ENCODE measurements around the gene TEKTIP1.
"Not testable (repeated sequence)": the region's sequence is repeated elsewhere in the genome, so short reads cannot be mapped to it uniquely, and the experiment has no call there.

TEKTIP1 gene

GRCh38 chr19:3557461-3558248, 18.7 kb downstream of the TEKTIP1 start, which contains the start of gene MFSD12:
MFSD12 (minus strand) TSS chr19:3557586; CDS start chr19:3557403, 183 bp downstream.
- DNase-seq (ENCODE audit: low read depth), result peak; percentile 94

- DNase-seq (ENCODE audit: low read depth), result no peak
Observed at GRCh38 chr19:3563709-3564524, 24.9 kb downstream of the TEKTIP1 start.

- no peak for DNase-seq (ENCODE audit: low read depth)
Observed at GRCh38 chr19:3565139-3565538, 26.2 kb downstream of the TEKTIP1 start.

- DNase-seq (ENCODE audit: low read depth), result not testable (repeated sequence)
Observed at GRCh38 chr19:3570042-3570441, 31.1 kb downstream of the TEKTIP1 start.

- DNase-seq (ENCODE audit: low read depth), result no peak
Observed at GRCh38 chr19:3570606-3571011, 31.6 kb downstream of the TEKTIP1 start.

- peak; percentile 100 for DNase-seq (ENCODE audit: low read depth)
Observed at GRCh38 chr19:3572132-3572854, 33.3 kb downstream of the TEKTIP1 start.

GRCh38 chr19:3572855-3573161, 33.8 kb downstream of the TEKTIP1 start, which contains the start of gene HMG20B:
HMG20B (plus strand) TSS chr19:3572944; CDS start chr19:3573310, 366 bp downstream.
- no peak for DNase-seq (ENCODE audit: low read depth)

GRCh38 chr19:3573162-3573857, 34.3 kb downstream of the TEKTIP1 start:
- no peak for DNase-seq (ENCODE audit: low read depth)

- peak; percentile 66 for DNase-seq (ENCODE audit: low read depth)
Observed at GRCh38 chr19:3573858-3574637, 35.1 kb downstream of the TEKTIP1 start.

- no peak for DNase-seq (ENCODE audit: low read depth)
Observed at GRCh38 chr19:3575260-3575741, 36.3 kb downstream of the TEKTIP1 start.

- no peak for DNase-seq (ENCODE audit: low read depth)
Observed at GRCh38 chr19:3575949-3576673, 37.1 kb downstream of the TEKTIP1 start.

- DNase-seq (ENCODE audit: low read depth), result no peak
Observed at GRCh38 chr19:3576696-3577443, 37.9 kb downstream of the TEKTIP1 start.

- DNase-seq (ENCODE audit: low read depth), result no peak
Observed at GRCh38 chr19:3577723-3578344, 38.9 kb downstream of the TEKTIP1 start.

- no peak for DNase-seq (ENCODE audit: low read depth)
Observed at GRCh38 chr19:3578390-3578789, 39.4 kb downstream of the TEKTIP1 start.

GRCh38 chr19:3580156-3580934, 41.4 kb downstream of the TEKTIP1 start:
- DNase-seq (ENCODE audit: low read depth), result no peak

- DNase-seq (ENCODE audit: low read depth), result not testable (repeated sequence)
Observed at GRCh38 chr19:3581792-3582191, 42.8 kb downstream of the TEKTIP1 start.

- DNase-seq (ENCODE audit: low read depth), result not testable (repeated sequence)
Observed at GRCh38 chr19:3584036-3584802, 45.2 kb downstream of the TEKTIP1 start.

Data from stimulated activated CD4-positive, alpha-beta T cell treated with anti-CD3 and anti-CD28 coated beads, Interleukin-2, amount 100 ng/mL, for 4 hours (primary cell).